HTR-8/SVneo (cell line): ENCODE results near the gene TMEM86A.

Experiments
- DNase-seq: peaks from one replicate; pipeline ENCODE4 v3.0.0; 2011; ENCODE audit warnings: low spot score, mixed read lengths; ENCODE audit not compliant: insufficient read length
- FAIRE-seq: peaks from 2 replicates; lab custom pipeline; 2011; peaks lifted over from hg19 to GRCh38; lab: Jason Lieb, UNC

The TMEM86A gene

GRCh38 chr11:18721561-18722292 lies 23.1 kb downstream of the TMEM86A start:
- DNase-seq (peak; percentile 61), FAIRE-seq (peak; percentile 40)

- DNase-seq (no peak), FAIRE-seq (no peak)
Observed at GRCh38 chr11:18722293-18722637, 23.7 kb downstream of the TMEM86A start.

- FAIRE-seq = no peak
- DNase-seq = no peak
Observed at GRCh38 chr11:18723991-18724390, 25.4 kb downstream of the TMEM86A start.

GRCh38 chr11:18726040-18726439 lies 27.5 kb downstream of the TMEM86A start, which contains the start of gene IGSF22:
Gene IGSF22, minus strand, starts transcription at chr11:18726188. Its CDS starts 1,952 bp downstream, at chr11:18724236.
- no peak for FAIRE-seq
- DNase-seq = no peak

GRCh38 chr11:18727479-18728236 lies 29.1 kb downstream of the TMEM86A start:
- DNase-seq = peak; percentile 51

GRCh38 chr11:18728658-18729057 lies 30.1 kb downstream of the TMEM86A start:
- no peak for FAIRE-seq
- no peak for DNase-seq

More at GRCh38 chr11:18727479-18728236, 29.1 kb downstream of the TMEM86A start:
- peak; percentile 86 for FAIRE-seq

- DNase-seq (no peak), FAIRE-seq (no peak)
Observed at GRCh38 chr11:18729426-18729825, 30.8 kb downstream of the TMEM86A start.

- FAIRE-seq (no peak), DNase-seq (no peak)
Observed at GRCh38 chr11:18730020-18730419, 31.4 kb downstream of the TMEM86A start.

- no peak for FAIRE-seq
Observed at GRCh38 chr11:18731441-18731840, 32.9 kb downstream of the TMEM86A start.

GRCh38 chr11:18731949-18732821 lies 33.6 kb downstream of the TMEM86A start:
- FAIRE-seq (no peak), DNase-seq (peak; percentile 71)

More at GRCh38 chr11:18731441-18731840, 32.9 kb downstream of the TMEM86A start:
- DNase-seq = no peak

- FAIRE-seq (no peak), DNase-seq (no peak)
Observed at GRCh38 chr11:18733202-18733601, 34.6 kb downstream of the TMEM86A start.

- DNase-seq = no peak
- no peak for FAIRE-seq
Observed at GRCh38 chr11:18736590-18737148, 38.1 kb downstream of the TMEM86A start.

- DNase-seq (no peak), FAIRE-seq (no peak)
Observed at GRCh38 chr11:18737642-18738041, 39.1 kb downstream of the TMEM86A start.

- DNase-seq (no peak), FAIRE-seq (no peak)
Observed at GRCh38 chr11:18739685-18740084, 41.1 kb downstream of the TMEM86A start.

- FAIRE-seq (no peak), DNase-seq (no peak)
Observed at GRCh38 chr11:18741783-18742182, 43.2 kb downstream of the TMEM86A start.

- FAIRE-seq (no peak), DNase-seq (no peak)
Observed at GRCh38 chr11:18743365-18743764, 44.8 kb downstream of the TMEM86A start.

GRCh38 chr11:18743900-18744514 lies 45.4 kb downstream of the TMEM86A start:
- no peak for DNase-seq
- FAIRE-seq = no peak

GRCh38 chr11:18745251-18745650 lies 46.7 kb downstream of the TMEM86A start:
- DNase-seq = no peak
- no peak for FAIRE-seq

- FAIRE-seq = no peak
Observed at GRCh38 chr11:18748766-18749365, 50.3 kb downstream of the TMEM86A start.

More at GRCh38 chr11:18748766-18749365, 50.3 kb downstream of the TMEM86A start:
- DNase-seq = no peak
